GM23338 (cell line): ENCODE results near the gene AGTR1. TPM values are rescaled to one million over a fixed set of nuclear protein-coding genes. Genes with fewer than 3 reads are reported as not detected.

Source experiments
- ATAC-seq: fragments of 200-7000 bp; cut with Tn5 transposase; 3 replicates; pipeline ENCODE4 v1.9.1; 2020
- DNase-seq: peaks from one replicate; pipeline ENCODE4 v3.0.0-alpha.2; 2015; ENCODE audit warnings: low spot score
- H2AFZ ChIP-seq: fragments of 200-600 bp; sonication (generic); 2 replicates; pipeline ENCODE4 v1.8.0; 2016; ENCODE audit warnings: antibody characterized with exemption, mild to moderate bottlenecking, moderate library complexity
- H3F3A ChIP-seq: fragments of 200-600 bp; sonication (generic); replicated peaks from 2 replicates; pipeline ENCODE4 v1.8.0; 2017; ENCODE audit warnings: antibody characterized with exemption, mixed run types, low read depth
- H3K27ac ChIP-seq: fragments of 200-600 bp; sonication (generic); 2 replicates; pipeline ENCODE4 v1.6.1; 2016; ENCODE audit warnings: low read depth
- H3K27me3 ChIP-seq: fragments of 200-600 bp; sonication (generic); 2 replicates; pipeline ENCODE4 v1.8.0; 2016; ENCODE audit warnings: mild to moderate bottlenecking, mixed run types, moderate library complexity; ENCODE audit not compliant: insufficient read depth
- H3K36me3 ChIP-seq: fragments of 200-600 bp; sonication (generic); 2 replicates; pipeline ENCODE4 v1.8.0; 2016; ENCODE audit warnings: mild to moderate bottlenecking; ENCODE audit not compliant: insufficient read depth
- H3K4me1 ChIP-seq: fragments of 200-600 bp; sonication (generic); 2 replicates; pipeline ENCODE4 v1.8.0; 2016; ENCODE audit warnings: mild to moderate bottlenecking, moderate library complexity; ENCODE audit not compliant: insufficient read depth
- H3K4me2 ChIP-seq: fragments of 200-600 bp; sonication (generic); 2 replicates; pipeline ENCODE4 v1.7.1; 2017; ENCODE audit warnings: mixed run types
- H3K4me3 ChIP-seq: fragments of 200-600 bp; sonication (generic); 2 replicates; pipeline ENCODE4 v1.6.1; 2016; ENCODE audit warnings: mixed run types
- H3K79me2 ChIP-seq: fragments of 200-600 bp; sonication (generic); replicated peaks from 2 replicates; pipeline ENCODE4 v1.8.0; 2017; ENCODE audit warnings: mild to moderate bottlenecking; ENCODE audit not compliant: insufficient read depth
- H3K9me2 ChIP-seq: fragments of 200-600 bp; sonication (generic); 2 replicates; pipeline ENCODE4 v1.8.0; 2017; ENCODE audit not compliant: insufficient read depth
- H4K20me1 ChIP-seq: fragments of 200-600 bp; sonication (generic); replicated peaks from 2 replicates; pipeline ENCODE4 v1.8.0; 2017; ENCODE audit warnings: mild to moderate bottlenecking; ENCODE audit not compliant: insufficient read depth
- H3K27ac Mint-ChIP-seq: 2 replicates; pipeline ENCODE4 v1.8.0; 2020; ENCODE audit warnings: inconsistent platforms, mild to moderate bottlenecking, moderate library complexity, mixed read lengths
- H3K27me3 Mint-ChIP-seq: 3 replicates; pipeline ENCODE4 v1.8.0; 2022; ENCODE audit warnings: low read depth, mild to moderate bottlenecking, moderate library complexity, mixed read lengths, inconsistent platforms; ENCODE audit not compliant: insufficient read depth, poor library complexity
- H3K36me3 Mint-ChIP-seq: 3 replicates; pipeline ENCODE4 v1.8.0; 2021; ENCODE audit warnings: low read depth, mild to moderate bottlenecking, inconsistent platforms, moderate library complexity, mixed read lengths
- H3K4me1 Mint-ChIP-seq: 3 replicates; pipeline ENCODE4 v1.8.0; 2020; ENCODE audit warnings: mild to moderate bottlenecking, inconsistent platforms, mixed read lengths
- H3K4me3 Mint-ChIP-seq: 3 replicates; pipeline ENCODE4 v1.8.0; 2021; ENCODE audit warnings: moderate library complexity, mild to moderate bottlenecking, inconsistent platforms, mixed read lengths
- H3K9me3 Mint-ChIP-seq: 3 replicates; pipeline ENCODE4 v1.8.0; 2020; ENCODE audit warnings: moderate library complexity, mild to moderate bottlenecking, inconsistent platforms, mixed read lengths
- CREB1 ChIP-seq: fragments of 250-450 bp; sonication (Bioruptor Pico); IDR thresholded peaks from 2 replicates; pipeline ENCODE4 v1.5.0; 2020; ENCODE audit warnings: low read depth, mild to moderate bottlenecking, moderate library complexity
- CTCF ChIP-seq, 2 experiments: fragments of 200-600 bp in 1 of 2; sonication (generic) in 1 of 2; conservative IDR thresholded peaks; 2 replicates each; pipeline versions ENCODE4 v1.5.1 to v1.6.1; 2016 to 2017; ENCODE audit warnings: antibody characterized with exemption in 2 of 2, low read depth in 2 of 2, mild to moderate bottlenecking in 2 of 2, moderate library complexity in 1 of 2
- EZH2 ChIP-seq: fragments of 200-600 bp; sonication (generic); IDR thresholded peaks from one replicate; pipeline ENCODE4 v1.8.0; 2017; ENCODE audit warnings: antibody characterized with exemption, mild to moderate bottlenecking, low read depth; ENCODE audit not compliant: unreplicated experiment
- EZH2phosphoT487 ChIP-seq: fragments of 200-600 bp; sonication (generic); IDR thresholded peaks from one replicate; pipeline ENCODE4 v1.8.1; 2018; ENCODE audit warnings: antibody characterized with exemption; ENCODE audit not compliant: unreplicated experiment
- JUNB ChIP-seq: IDR thresholded peaks from one replicate; pipeline ENCODE4 v1.6.1; 2016; ENCODE audit warnings: antibody characterized with exemption; ENCODE audit not compliant: unreplicated experiment
- NANOG ChIP-seq: IDR thresholded peaks from 2 replicates; pipeline ENCODE4 v1.6.1; 2016; ENCODE audit warnings: antibody characterized with exemption, borderline replicate concordance
- REST ChIP-seq: IDR thresholded peaks from one replicate; pipeline ENCODE4 v1.6.1; 2018; ENCODE audit warnings: antibody characterized with exemption; ENCODE audit not compliant: unreplicated experiment
- STAT1 ChIP-seq: IDR thresholded peaks from one replicate; pipeline ENCODE4 v1.6.1; 2016; ENCODE audit warnings: antibody characterized with exemption; ENCODE audit not compliant: unreplicated experiment
- ZNF462 ChIP-seq: fragments of 250-450 bp; sonication (Bioruptor Pico); IDR thresholded peaks from 2 replicates; pipeline ENCODE4 v1.5.0; 2020; ENCODE audit warnings: mild to moderate bottlenecking, moderate library complexity
- polyA plus RNA-seq: library from polyadenylated mRNA; unstranded; fragments of >200 nt; fragmentation: Nextera tagmentation; extraction: Ambion mirVana; gene quantifications from 2 replicates; pipeline ENCODE4 v1.2.1, GENCODE V29; 2016
- total RNA-seq: library from RNA; depleted of rRNA; stranded (reverse); fragments of >200 nt; shearing (Covaris generic); gene quantifications from 2 replicates; pipeline ENCODE4 v1.2.3, GENCODE V29; 2014
- TF ChIP-seq, protein P1 (sequence below): IDR thresholded peaks from 2 replicates; pipeline ENCODE4 v1.6.1; 2016; ENCODE audit warnings: antibody characterized with exemption

AGTR1 gene
- total and polyA plus RNA-seq, 2 experiments from 2014 or later, result 0.16 TPM; not detected in 1

GRCh38 chr3:148791920-148792319, 94.2 kb downstream of the AGTR1 start:
- no peak overlapping the region for H3K27ac Mint-ChIP-seq
- no peak overlapping the region for H3K4me3 Mint-ChIP-seq
- ATAC-seq, result no peak
- H3K36me3 Mint-ChIP-seq, result peaks cover 2% of the 10 kb centered on the region; the same call in 2 of the 3 replicates
- Histone ChIP-seq H3K4me1 (peaks cover 12% of the 10 kb centered on the region), H3K4me3 (no peak overlapping the region), H3K36me3 (no peaks in the 10 kb centered on the region), H3F3A (no peaks in the 10 kb centered on the region), H4K20me1 (no peaks in the 10 kb centered on the region), H2AFZ (no peak overlapping the region), H3K4me2 (no peak overlapping the region), H3K9me2 (peaks cover 2% of the 10 kb centered on the region), H3K27ac (no peak overlapping the region), H3K27me3 (no peaks in the 10 kb centered on the region), H3K79me2 (no peaks in the 10 kb centered on the region)
- peaks cover 11% of the 10 kb centered on the region for H3K4me1 Mint-ChIP-seq
- H3K27me3 Mint-ChIP-seq, result no peaks in the 10 kb centered on the region
- TF ChIP-seq STAT1 (no peak), EZH2phosphoT487 (no peak), REST (no peak), NANOG (no peak), EZH2 (no peak), JUNB (no peak), CREB1 (CRISPR knock-in tag) (no peak), CTCF (conservative IDR thresholded peaks at IDR 0.05; ENCODE audit: low read depth in 2 of 2) (no peak), ZNF462 (CRISPR knock-in tag) (no peak)
- TF ChIP-seq, protein P1, sequence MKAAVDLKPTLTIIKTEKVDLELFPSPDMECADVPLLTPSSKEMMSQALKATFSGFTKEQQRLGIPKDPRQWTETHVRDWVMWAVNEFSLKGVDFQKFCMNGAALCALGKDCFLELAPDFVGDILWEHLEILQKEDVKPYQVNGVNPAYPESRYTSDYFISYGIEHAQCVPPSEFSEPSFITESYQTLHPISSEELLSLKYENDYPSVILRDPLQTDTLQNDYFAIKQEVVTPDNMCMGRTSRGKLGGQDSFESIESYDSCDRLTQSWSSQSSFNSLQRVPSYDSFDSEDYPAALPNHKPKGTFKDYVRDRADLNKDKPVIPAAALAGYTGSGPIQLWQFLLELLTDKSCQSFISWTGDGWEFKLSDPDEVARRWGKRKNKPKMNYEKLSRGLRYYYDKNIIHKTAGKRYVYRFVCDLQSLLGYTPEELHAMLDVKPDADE, result no peak
- H3K9me3 Mint-ChIP-seq, result peaks cover 5% of the 10 kb centered on the region
- DNase-seq, result no peak
